H9 (cell line): ENCODE measurements around the gene RORB. TPM values are rescaled to one million over a fixed set of nuclear protein-coding genes. Genes with fewer than 3 reads are reported as not detected.

Experiments
- DNase-seq: peaks from one replicate; pipeline ENCODE4 v3.0.0-alpha.2; 2017
- H2AFZ ChIP-seq: one replicate; pipeline ENCODE4 v1.6.1; 2013; ENCODE audit warnings: mild to moderate bottlenecking, low read length, control low read depth, moderate library complexity
- H2AK5ac ChIP-seq: 2 replicates; pipeline ENCODE4 v1.6.1; 2013; ENCODE audit warnings: low read length, control low read depth, mixed read lengths; ENCODE audit not compliant: insufficient read length
- H2BK120ac ChIP-seq: one replicate; pipeline ENCODE4 v1.6.1; 2013; ENCODE audit warnings: low read depth, mild to moderate bottlenecking, low read length, control low read depth, inconsistent platforms; ENCODE audit not compliant: poor library complexity, severe bottlenecking
- H2BK12ac ChIP-seq: 2 replicates; pipeline ENCODE4 v1.6.1; 2013; ENCODE audit warnings: low read length, control low read depth, mixed read lengths, low read depth; ENCODE audit not compliant: insufficient read length
- H2BK15ac ChIP-seq: 2 replicates; pipeline ENCODE4 v1.6.1; 2013; ENCODE audit warnings: low read depth, low read length, control low read depth
- H2BK20ac ChIP-seq: one replicate; pipeline ENCODE4 v1.6.1; 2013; ENCODE audit warnings: low read depth, mild to moderate bottlenecking, low read length, control low read depth, inconsistent platforms; ENCODE audit not compliant: poor library complexity, severe bottlenecking
- H2BK5ac ChIP-seq: 2 replicates; pipeline ENCODE4 v1.6.1; 2013; ENCODE audit warnings: low read length, control low read depth, mixed read lengths; ENCODE audit not compliant: insufficient read length
- H3K14ac ChIP-seq: 2 replicates; pipeline ENCODE4 v1.6.1; 2013; ENCODE audit warnings: low read length, control low read depth; ENCODE audit not compliant: insufficient read depth
- H3K18ac ChIP-seq: 2 replicates; pipeline ENCODE4 v1.6.1; 2013; ENCODE audit warnings: low read depth, mild to moderate bottlenecking, mixed read lengths, low read length, control low read depth; ENCODE audit not compliant: insufficient read length
- H3K23ac ChIP-seq: 2 replicates; pipeline ENCODE4 v1.6.1; 2013; ENCODE audit warnings: low read length, control low read depth, mixed read lengths, low read depth; ENCODE audit not compliant: insufficient read length
- H3K23me2 ChIP-seq: 2 replicates; pipeline ENCODE4 v1.6.1; 2013; ENCODE audit warnings: low read depth, mild to moderate bottlenecking, mixed read lengths, low read length, control low read depth; ENCODE audit not compliant: insufficient read length, poor library complexity, severe bottlenecking
- H3K27ac ChIP-seq: 2 replicates; pipeline ENCODE4 v1.5.1; 2013; ENCODE audit warnings: low read length, control low read depth, mixed read lengths, low read depth; ENCODE audit not compliant: insufficient read length
- H3K27me3 ChIP-seq: 2 replicates; pipeline ENCODE4 v1.6.1; 2013; ENCODE audit warnings: low read length, control low read depth, inconsistent platforms; ENCODE audit not compliant: insufficient read depth
- H3K4ac ChIP-seq: 2 replicates; pipeline ENCODE4 v1.6.1; 2013; ENCODE audit warnings: low read depth, mild to moderate bottlenecking, control low read depth, inconsistent platforms, low read length, moderate library complexity
- H3K4me1 ChIP-seq: 2 replicates; pipeline ENCODE4 v1.6.1; 2013; ENCODE audit warnings: low read length, control low read depth, inconsistent platforms; ENCODE audit not compliant: insufficient read depth
- H3K4me2 ChIP-seq: 2 replicates; pipeline ENCODE4 v1.6.1; 2013; ENCODE audit warnings: low read length, control low read depth, mixed read lengths; ENCODE audit not compliant: insufficient read length, insufficient read depth
- H3K56ac ChIP-seq: 2 replicates; pipeline ENCODE4 v1.6.1; 2013; ENCODE audit warnings: low read depth, mild to moderate bottlenecking, mixed read lengths, low read length, control low read depth; ENCODE audit not compliant: insufficient read length
- H3K79me1 ChIP-seq: 2 replicates; pipeline ENCODE4 v1.6.1; 2013; ENCODE audit warnings: low read depth, mild to moderate bottlenecking, moderate library complexity, low read length, control low read depth, inconsistent platforms; ENCODE audit not compliant: insufficient read depth, poor library complexity, severe bottlenecking
- H3K79me2 ChIP-seq: 2 replicates; pipeline ENCODE4 v1.6.1; 2013; ENCODE audit warnings: low read length, control low read depth, inconsistent platforms; ENCODE audit not compliant: insufficient read depth
- H3K9ac ChIP-seq: 2 replicates; pipeline ENCODE4 v1.6.1; 2013; ENCODE audit warnings: low read length, control low read depth, mixed read lengths; ENCODE audit not compliant: insufficient read length; ENCODE audit errors: extremely low read depth
- H3K9me3 ChIP-seq: one replicate; pipeline ENCODE4 v1.6.1; 2013; ENCODE audit warnings: low read depth, low read length, inconsistent platforms; ENCODE audit not compliant: control insufficient read depth
- H3T11ph ChIP-seq: one replicate; pipeline ENCODE4 v1.6.1; 2013; ENCODE audit warnings: mild to moderate bottlenecking, low read length, control low read depth, inconsistent platforms
- H4K20me1 ChIP-seq: one replicate; pipeline ENCODE4 v1.6.1; 2013; ENCODE audit not compliant: control insufficient read depth, insufficient read length, insufficient read depth
- H4K5ac ChIP-seq: 2 replicates; pipeline ENCODE4 v1.6.1; 2013; ENCODE audit warnings: low read depth, mild to moderate bottlenecking, mixed read lengths, low read length, control low read depth; ENCODE audit not compliant: insufficient read length
- H4K8ac ChIP-seq: replicated peaks from 2 replicates; pipeline ENCODE4 v1.6.1; 2013; ENCODE audit warnings: low read length, control low read depth, mixed read lengths, low read depth; ENCODE audit not compliant: insufficient read length
- H4K91ac ChIP-seq: 2 replicates; pipeline ENCODE4 v1.6.1; 2013; ENCODE audit warnings: low read depth, mild to moderate bottlenecking, moderate library complexity, mixed read lengths, low read length, control low read depth; ENCODE audit not compliant: insufficient read length
- H3K27ac Mint-ChIP-seq, 3 experiments: 2 replicates in 2 of 3; 3 replicates in 1 of 3; pipeline ENCODE4 v1.8.0; 2020 to 2021; ENCODE audit warnings: mixed read lengths in 3 of 3, mild to moderate bottlenecking in 1 of 3, moderate library complexity in 1 of 3
- H3K27me3 Mint-ChIP-seq: 2 replicates; pipeline ENCODE4 v1.8.0; 2021; ENCODE audit warnings: low read depth, mild to moderate bottlenecking, moderate library complexity, mixed read lengths
- H3K36me3 Mint-ChIP-seq, 3 experiments: 2 replicates in 2 of 3; 3 replicates in 1 of 3; pipeline ENCODE4 v1.8.0; 2020 to 2021; ENCODE audit warnings: low read depth in 3 of 3, mixed read lengths in 3 of 3; ENCODE audit not compliant: insufficient read depth in 1 of 3
- H3K4me1 Mint-ChIP-seq, 2 experiments: 2 replicates each; pipeline ENCODE4 v1.8.0; 2020; ENCODE audit warnings: mixed read lengths in 2 of 2
- H3K4me3 Mint-ChIP-seq, 2 experiments: 2 replicates in 1 of 2; 3 replicates in 1 of 2; pipeline ENCODE4 v1.8.0; 2020 to 2021; ENCODE audit warnings: mild to moderate bottlenecking in 2 of 2, mixed read lengths in 2 of 2, moderate library complexity in 1 of 2
- H3K9me3 Mint-ChIP-seq, 2 experiments: 2 replicates in 1 of 2; 3 replicates in 1 of 2; pipeline ENCODE4 v1.8.0; 2020; ENCODE audit warnings: mild to moderate bottlenecking in 2 of 2, mixed read lengths in 2 of 2, moderate library complexity in 1 of 2
- CTCF ChIP-seq: fragments of 200-600 bp; sonication (generic); conservative IDR thresholded peaks from 3 replicates; pipeline ENCODE4 v1.8.0; 2021; ENCODE audit warnings: antibody characterized with exemption, mild to moderate bottlenecking
- WGBS: extraction: QIAGEN DNeasy Blood & Tissue Kit; methylation state at CpG from one replicate; pipeline ENCODE4 v1.1.7; 2013; ENCODE audit warnings: missing lambda C conversion rate, low lambda C conversion rate, mixed read lengths; ENCODE audit not compliant: insufficient read length; ENCODE audit errors: extremely low coverage; 5-methylcytosine and 5-hydroxymethylcytosine counted together
- total RNA-seq: library from RNA; stranded (reverse); gene quantifications from 2 replicates; pipeline ENCODE4 v1.2.1, GENCODE V29; 2021

RORB gene
- total RNA-seq, 1 experiment from 2014 or later, result 0.31 TPM

DNA sequence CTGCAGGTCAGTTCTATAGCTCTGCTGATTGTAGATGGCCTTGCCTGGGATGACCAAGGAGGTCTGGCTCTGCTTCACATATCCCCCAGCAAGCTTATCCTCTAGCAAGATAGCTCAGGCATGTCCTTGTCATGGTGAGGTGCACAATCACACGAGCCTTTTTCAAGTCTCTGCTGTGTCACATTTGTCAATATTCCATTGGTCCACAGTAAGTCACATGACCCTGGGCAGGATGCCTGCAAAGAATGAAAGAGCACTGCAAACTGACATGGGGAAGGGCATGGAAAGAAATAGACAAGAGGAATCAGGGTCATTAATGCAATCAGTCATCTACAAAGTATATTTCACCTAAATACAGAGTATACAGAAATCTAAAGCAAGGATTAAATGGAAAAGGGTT is 142.0 kb downstream of the RORB start:
- no peaks in the 10 kb centered on the region for H3K4me1 ChIP-seq
- H3K4ac ChIP-seq, result no peak overlapping the region
- no peaks in the 10 kb centered on the region for H3K9me3 Mint-ChIP-seq

More for the DNA sequence above, 142.0 kb downstream of the RORB start:
- no peak overlapping the region for H4K8ac ChIP-seq
- H3T11ph ChIP-seq, result no peak overlapping the region
- H3K4me1 Mint-ChIP-seq, result peaks cover 7% of the 10 kb centered on the region in 2 experiments
- H2BK5ac ChIP-seq, result no peak overlapping the region
- H3K27me3 ChIP-seq, result no peaks in the 10 kb centered on the region
- no peak overlapping the region for H2AFZ ChIP-seq
- no peak overlapping the region for H2BK12ac ChIP-seq
- H3K4me3 Mint-ChIP-seq, result no peak overlapping the region
- H3K14ac ChIP-seq, result no peak overlapping the region
- H3K27me3 Mint-ChIP-seq, result no peaks in the 10 kb centered on the region
- no peak overlapping the region for H3K56ac ChIP-seq
- H3K18ac ChIP-seq, result no peak overlapping the region
- H2BK20ac ChIP-seq, result no peak overlapping the region
- no peak overlapping the region for H3K27ac ChIP-seq
- no peak overlapping the region for H2AK5ac ChIP-seq
- no peaks in the 10 kb centered on the region for H3K79me1 ChIP-seq
- no peak overlapping the region for H4K91ac ChIP-seq
- H3K9ac ChIP-seq, result no peak overlapping the region
- H3K79me2 ChIP-seq, result no peaks in the 10 kb centered on the region
- no peak overlapping the region for H3K4me2 ChIP-seq
- TF ChIP-seq CTCF, result no peak
- no peak overlapping the region for H3K27ac Mint-ChIP-seq
- H3K9me3 ChIP-seq, result no peaks in the 10 kb centered on the region
- DNase-seq, result no peak
- whole genome bisulfite sequencing, result no CpG with 5 or more reads among the region's 1 CpG
- H3K23ac ChIP-seq, result no peak overlapping the region
- H4K5ac ChIP-seq, result peak overlapping the region; percentile 28
- no peaks in the 10 kb centered on the region for H4K20me1 ChIP-seq
- H2BK15ac ChIP-seq, result no peak overlapping the region
- no peaks in the 10 kb centered on the region for H3K36me3 Mint-ChIP-seq
- H3K23me2 ChIP-seq, result no peaks in the 10 kb centered on the region
- H2BK120ac ChIP-seq, result no peak overlapping the region
